HG03139 (cell line): ENCODE measurements around the gene FAH.

Experiments used
- ATAC-seq: cut with Tn5 transposase; IDR thresholded peaks from one replicate; pipeline ENCODE4 v1.9.1; 2021; ENCODE audit not compliant: unreplicated experiment

Gene FAH

GRCh38 chr15:80194186-80194585, 41.4 kb downstream of the FAH start:
- ATAC-seq = no peak

GRCh38 chr15:80194914-80195313, 42.1 kb downstream of the FAH start:
- no peak for ATAC-seq

GRCh38 chr15:80199366-80199765, 46.6 kb downstream of the FAH start:
- ATAC-seq = no peak

GRCh38 chr15:80199869-80200268, 47.1 kb downstream of the FAH start:
- no peak for ATAC-seq

- ATAC-seq = no peak
Observed at GRCh38 chr15:80201256-80202015, 48.6 kb downstream of the FAH start.

GRCh38 chr15:80202016-80202315, 49.2 kb downstream of the FAH start:
- ATAC-seq = no peak

- ATAC-seq = no peak
Observed at GRCh38 chr15:80202641-80203360, 50.0 kb downstream of the FAH start.

GRCh38 chr15:80203361-80203885, 50.6 kb downstream of the FAH start:
- no peak for ATAC-seq

GRCh38 chr15:80204231-80204630, 51.4 kb downstream of the FAH start:
- ATAC-seq = no peak

GRCh38 chr15:80207887-80208286, 55.1 kb downstream of the FAH start:
- ATAC-seq = no peak

- no peak for ATAC-seq
Observed at GRCh38 chr15:80208758-80209734, 56.2 kb downstream of the FAH start.

GRCh38 chr15:80210611-80211573, 58.1 kb downstream of the FAH start:
- ATAC-seq = no peak

GRCh38 chr15:80211976-80212375, 59.2 kb downstream of the FAH start:
- no peak for ATAC-seq

- no peak for ATAC-seq
Observed at GRCh38 chr15:80214910-80215309, 62.1 kb downstream of the FAH start.

GRCh38 chr15:80216141-80216540, 63.3 kb downstream of the FAH start:
- ATAC-seq = no peak

GRCh38 chr15:80216911-80217310, 64.1 kb downstream of the FAH start:
- no peak for ATAC-seq

- no peak for ATAC-seq
Observed at GRCh38 chr15:80217327-80217900, 64.6 kb downstream of the FAH start.

- ATAC-seq = no peak
Observed at GRCh38 chr15:80219955-80220354, 67.2 kb downstream of the FAH start.

- no peak for ATAC-seq
Observed at GRCh38 chr15:80228959-80229610, 76.3 kb downstream of the FAH start.
